K562 (cell line): ENCODE data around the gene MEST.

ENCODE experiments used
- CHD4 ChIP-seq: fragments of 200-600 bp; sonication (generic); IDR thresholded peaks from 3 replicates; pipeline ENCODE4 v1.6.1; 2012; ENCODE audit warnings: low read depth, mild to moderate bottlenecking, mixed read lengths, low read length, inconsistent platforms; ENCODE audit not compliant: insufficient read depth, insufficient replicate concordance, poor library complexity, severe bottlenecking
- EGR1 ChIP-seq: fragments of 450-650 bp; conservative IDR thresholded peaks from 2 replicates; pipeline ENCODE4 v1.6.1; 2017; ENCODE audit warnings: mild to moderate bottlenecking
- HDAC2 ChIP-seq: fragments of 450-650 bp; IDR thresholded peaks from 2 replicates; pipeline ENCODE4 v1.6.1; 2016; ENCODE audit warnings: mild to moderate bottlenecking
- MAZ ChIP-seq, 2 experiments: fragments of 450-650 bp in 1 of 2; sonication (generic) in 1 of 2; formaldehyde crosslinking; IDR thresholded peaks in 1 of 2; conservative IDR thresholded peaks in 1 of 2; 2 replicates each; pipeline versions ENCODE4 v1.4.0 to v1.5.0; 2020; ENCODE audit warnings: mild to moderate bottlenecking in 1 of 2, missing genetic modification reagents in 1 of 2
- RBFOX2 ChIP-seq: fragments of 200-400 bp; formaldehyde crosslinking; IDR thresholded peaks from 2 replicates; pipeline ENCODE4 v1.6.1; 2017; ENCODE audit warnings: low read depth, mild to moderate bottlenecking, low read length, moderate library complexity
- TEAD4 ChIP-seq, 2 experiments: sonication (generic) in 1 of 2; formaldehyde crosslinking in 1 of 2; IDR thresholded peaks; 2 replicates each; pipeline versions ENCODE4 v1.6.1 to v1.8.0; 2012 to 2022; ENCODE audit warnings: borderline replicate concordance in 1 of 2, inconsistent platforms in 1 of 2, low read length in 1 of 2, mild to moderate bottlenecking in 1 of 2, missing genetic modification reagents in 1 of 2
- TF ChIP-seq, protein P1 (sequence below), 2 experiments: fragments of 450-650 bp in 1 of 2; sonication (generic) in 1 of 2; formaldehyde crosslinking in 1 of 2; IDR thresholded peaks; 2 replicates each; pipeline versions ENCODE4 v1.7.1 to v1.9.0; 2016 to 2022; ENCODE audit warnings: inconsistent platforms in 1 of 2, mild to moderate bottlenecking in 1 of 2, missing genetic modification reagents in 1 of 2
- TF ChIP-seq, protein P2 (sequence below): fragments of 250-450 bp; sonication (Bioruptor Pico); IDR thresholded peaks from 2 replicates; pipeline ENCODE4 v1.5.0; 2021

- TF ChIP-seq TEAD4 (IDR thresholded peaks at IDR 0.05; ENCODE audit: low read length) (no peak), TEAD4 (CRISPR knock-in tag; IDR thresholded peaks at IDR 0.05; ENCODE audit: borderline replicate concordance) (no peak), MAZ (CRISPR knock-in tag; conservative IDR thresholded peaks at IDR 0.05 in 1 of 2, IDR thresholded peaks at IDR 0.05 in 1 of 2) (no peak), CHD4 (no peak), HDAC2 (no peak), RBFOX2 (no peak), EGR1 (no peak)
- TF ChIP-seq, protein P1, sequence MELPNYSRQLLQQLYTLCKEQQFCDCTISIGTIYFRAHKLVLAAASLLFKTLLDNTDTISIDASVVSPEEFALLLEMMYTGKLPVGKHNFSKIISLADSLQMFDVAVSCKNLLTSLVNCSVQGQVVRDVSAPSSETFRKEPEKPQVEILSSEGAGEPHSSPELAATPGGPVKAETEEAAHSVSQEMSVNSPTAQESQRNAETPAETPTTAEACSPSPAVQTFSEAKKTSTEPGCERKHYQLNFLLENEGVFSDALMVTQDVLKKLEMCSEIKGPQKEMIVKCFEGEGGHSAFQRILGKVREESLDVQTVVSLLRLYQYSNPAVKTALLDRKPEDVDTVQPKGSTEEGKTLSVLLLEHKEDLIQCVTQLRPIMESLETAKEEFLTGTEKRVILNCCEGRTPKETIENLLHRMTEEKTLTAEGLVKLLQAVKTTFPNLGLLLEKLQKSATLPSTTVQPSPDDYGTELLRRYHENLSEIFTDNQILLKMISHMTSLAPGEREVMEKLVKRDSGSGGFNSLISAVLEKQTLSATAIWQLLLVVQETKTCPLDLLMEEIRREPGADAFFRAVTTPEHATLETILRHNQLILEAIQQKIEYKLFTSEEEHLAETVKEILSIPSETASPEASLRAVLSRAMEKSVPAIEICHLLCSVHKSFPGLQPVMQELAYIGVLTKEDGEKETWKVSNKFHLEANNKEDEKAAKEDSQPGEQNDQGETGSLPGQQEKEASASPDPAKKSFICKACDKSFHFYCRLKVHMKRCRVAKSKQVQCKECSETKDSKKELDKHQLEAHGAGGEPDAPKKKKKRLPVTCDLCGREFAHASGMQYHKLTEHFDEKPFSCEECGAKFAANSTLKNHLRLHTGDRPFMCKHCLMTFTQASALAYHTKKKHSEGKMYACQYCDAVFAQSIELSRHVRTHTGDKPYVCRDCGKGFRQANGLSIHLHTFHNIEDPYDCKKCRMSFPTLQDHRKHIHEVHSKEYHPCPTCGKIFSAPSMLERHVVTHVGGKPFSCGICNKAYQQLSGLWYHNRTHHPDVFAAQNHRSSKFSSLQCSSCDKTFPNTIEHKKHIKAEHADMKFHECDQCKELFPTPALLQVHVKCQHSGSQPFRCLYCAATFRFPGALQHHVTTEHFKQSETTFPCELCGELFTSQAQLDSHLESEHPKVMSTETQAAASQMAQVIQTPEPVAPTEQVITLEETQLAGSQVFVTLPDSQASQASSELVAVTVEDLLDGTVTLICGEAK (IDR thresholded peaks at IDR 0.05) = no peak
- TF ChIP-seq, protein P1 (CRISPR knock-in tag; IDR thresholded peaks at IDR 0.05) = no peak
- TF ChIP-seq, protein P2, sequence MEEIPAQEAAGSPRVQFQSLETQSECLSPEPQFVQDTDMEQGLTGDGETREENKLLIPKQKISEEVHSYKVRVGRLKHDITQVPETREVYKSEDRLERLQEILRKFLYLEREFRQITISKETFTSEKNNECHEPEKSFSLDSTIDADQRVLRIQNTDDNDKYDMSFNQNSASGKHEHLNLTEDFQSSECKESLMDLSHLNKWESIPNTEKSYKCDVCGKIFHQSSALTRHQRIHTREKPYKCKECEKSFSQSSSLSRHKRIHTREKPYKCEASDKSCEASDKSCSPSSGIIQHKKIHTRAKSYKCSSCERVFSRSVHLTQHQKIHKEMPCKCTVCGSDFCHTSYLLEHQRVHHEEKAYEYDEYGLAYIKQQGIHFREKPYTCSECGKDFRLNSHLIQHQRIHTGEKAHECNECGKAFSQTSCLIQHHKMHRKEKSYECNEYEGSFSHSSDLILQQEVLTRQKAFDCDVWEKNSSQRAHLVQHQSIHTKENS = no peak
These were observed 30.6 kb upstream of the MEST start for GRCh38 chr7:130461272-130461671.
